ENCODE results near the gene FMN1. TPM values are rescaled to one million over a fixed set of nuclear protein-coding genes. Genes with fewer than 3 reads are reported as not detected.

The FMN1 gene
- total and polyA plus RNA-seq, 2 of the 8 experiments (the other 6 are each of a cell fraction or from before 2014, with no cell fraction given), result 0.27 to 3.7 TPM

- Histone ChIP-seq H2BK15ac (ENCODE audit: low read length) (no peak overlapping the region), H3K18ac (ENCODE audit: extremely low read depth, low read length) (no peak overlapping the region), H3K27me3 (replicated peaks in 1 of 4; ENCODE audit: control insufficient read depth in 3 of 4, extremely low read depth in 1 of 4, insufficient read depth in 3 of 4, low read length in 3 of 4) (no peaks in the 10 kb centered on the region), H2BK5ac (ENCODE audit: low read depth, low read length) (no peak overlapping the region), H3K4me3 (ENCODE audit: extremely low read depth in 1 of 4, insufficient read depth in 2 of 4, low read depth in 3 of 4, low read length in 4 of 4) (no peak overlapping the region), H4K20me1 (replicated peaks in 1 of 2; ENCODE audit: control insufficient read depth in 1 of 2, insufficient read depth in 2 of 2, low read length in 2 of 2) (no peaks in the 10 kb centered on the region), H3K9me3 (ENCODE audit: insufficient read depth in 2 of 2, low read depth in 1 of 2, low read length in 1 of 2) (peaks cover 0 to 7% of the 10 kb centered on the region in 2 experiments; a peak in 1 of 4 replicates), H3K36me3 (ENCODE audit: control insufficient read depth in 2 of 4, insufficient read depth in 4 of 4, low read length in 3 of 4) (no peaks in the 10 kb centered on the region), H3K14ac (ENCODE audit: insufficient read length) (no peak overlapping the region), H2AK5ac (ENCODE audit: low read depth, low read length) (no peak overlapping the region), H4K5ac (ENCODE audit: insufficient read length, low read depth, low read length) (no peak overlapping the region), H3K23ac (ENCODE audit: insufficient read length) (no peak overlapping the region), H4K91ac (replicated peaks; ENCODE audit: insufficient read length, low read length) (no peak overlapping the region), H2BK120ac (replicated peaks; ENCODE audit: low read depth, low read length) (no peak overlapping the region), H4K8ac (ENCODE audit: extremely low read depth, insufficient read depth, low read length) (no peak overlapping the region), H3K79me2 (ENCODE audit: control insufficient read depth in 1 of 2, insufficient read depth in 2 of 2, low read length in 2 of 2) (no peaks in the 10 kb centered on the region), H2AFZ (ENCODE audit: low read length) (no peak overlapping the region), H2BK20ac (ENCODE audit: low read length) (no peak overlapping the region), H2BK12ac (ENCODE audit: low read depth, low read length) (no peak overlapping the region), H3K4me1 (replicated peaks in 1 of 4; ENCODE audit: control insufficient read depth in 3 of 4, insufficient read depth in 4 of 4, low read length in 3 of 4) (no peaks in the 10 kb centered on the region), H3K4me2 (ENCODE audit: insufficient read depth in 1 of 2, low read depth in 2 of 2, low read length in 2 of 2) (no peak overlapping the region), H3K23me2 (ENCODE audit: low read depth, low read length) (no peaks in the 10 kb centered on the region; the same call in 1 of the 2 replicates), H3K56ac (replicated peaks; ENCODE audit: insufficient read length, low read depth, low read length) (no peak overlapping the region), H3K9ac (replicated peaks in 1 of 4; ENCODE audit: extremely low read depth in 1 of 4, low read depth in 3 of 4, low read length in 3 of 4) (no peak overlapping the region), H3K4ac (replicated peaks; ENCODE audit: insufficient read length, low read depth, low read length) (no peak overlapping the region), H3K27ac (ENCODE audit: low read depth, low read length) (no peak overlapping the region), H3K79me1 (ENCODE audit: low read depth, low read length) (no peaks in the 10 kb centered on the region)
- FAIRE-seq (no peak), DNase-seq (ENCODE audit: low read depth in 1 of 2, low spot score in 2 of 2) (no peak)
- WGBS, 2 experiments (ENCODE audit: extremely low coverage in 1 of 2, insufficient coverage in 1 of 2, insufficient read length in 1 of 2, insufficient replicate concordance in 2 of 2, low coverage in 1 of 2, low lambda C conversion rate in 2 of 2, missing lambda C conversion rate in 1 of 2), result 67% methylated on average over 3 of the region's 3 CpGs; no CpG with 5 or more reads in 1 of the 2 experiments
- POLR2A ChIA-PET (ENCODE audit: partially characterized antibody), result no interaction called here
- CTCF ChIA-PET (ENCODE audit: partially characterized antibody), result interaction anchor here (0.6 to 1.4 kb wide), 3 partner anchors 9 to 131 kb away, joined by 3 read pairs; no protein-coding TSS in a partner anchor
- TF ChIP-seq PHF8 (conservative IDR thresholded peaks at IDR 0.05; ENCODE audit: low read depth, low read length), result no peak
- TF ChIP-seq SIRT6 (IDR thresholded peaks at IDR 0.05; ENCODE audit: low read length), result no peak
- no peak for TF ChIP-seq GABPA (IDR thresholded peaks at IDR 0.05; ENCODE audit: borderline replicate concordance, insufficient read depth, low read length)
Observed at GRCh38 chr15:32781781-32782180, 412.7 kb downstream of the FMN1 start.
